Adrenal gland (tissue), 12 donors: Measurements from ENCODE around the gene PACSIN1. TPM values are rescaled to one million over a fixed set of nuclear protein-coding genes. Genes with fewer than 3 reads are reported as not detected.
"Not testable (repeated sequence)": the region's sequence is repeated elsewhere in the genome, so short reads cannot be mapped to it uniquely, and the experiment has no call there.

Experiments used
- DNase-seq, 7 donors: peaks; one replicate each; pipeline ENCODE4 v3.0.0-alpha.2; 2019 to 2020
- H3K27ac ChIP-seq, 5 donors: fragments of 200-600 bp; sonication (generic) in 4 of 5; 1 replicate in 3 of 5; 2 replicates in 2 of 5; pipeline versions ENCODE4 v1.5.1 to v1.8.0; 2016 to 2020; ENCODE audit warnings: mild to moderate bottlenecking in 1 of 5
- H3K27me3 ChIP-seq: fragments of 200-600 bp; 2 replicates; pipeline ENCODE4 v1.8.0; 2021
- H3K36me3 ChIP-seq, 2 donors: fragments of 200-600 bp; replicated peaks in 1 of 2; 1 replicate in 1 of 2; 2 replicates in 1 of 2; pipeline versions ENCODE4 v1.5.1 to v1.8.0; 2018 to 2022
- H3K4me1 ChIP-seq, 2 donors: fragments of 200-600 bp; replicated peaks in 1 of 2; 1 replicate in 1 of 2; 2 replicates in 1 of 2; pipeline versions ENCODE4 v1.5.1 to v1.8.0; 2018 to 2021
- H3K4me3 ChIP-seq, 4 donors: fragments of 200-600 bp; sonication (generic) in 3 of 4; one replicate each; pipeline ENCODE4 v1.5.1; 2016 to 2018
- H3K9me3 ChIP-seq, 3 donors: fragments of 200-600 bp; sonication (generic) in 1 of 3; replicated peaks in 1 of 3; 1 replicate in 2 of 3; 2 replicates in 1 of 3; pipeline versions ENCODE4 v1.5.1 to v1.8.0; 2016 to 2021
- CTCF ChIP-seq, 6 experiments: fragments of 450-650 bp in 4 of 6; fragments of 200-600 bp in 2 of 6; sonication (generic) in 1 of 6; IDR thresholded peaks; 1 replicate in 5 of 6; 2 replicates in 1 of 6; pipeline versions ENCODE4 v1.5.1 to v1.8.0; 2016 to 2021; ENCODE audit warnings: antibody characterized with exemption in 6 of 6, mild to moderate bottlenecking in 2 of 6, moderate library complexity in 1 of 6
- POLR2A ChIP-seq, 2 donors: fragments of 450-650 bp; IDR thresholded peaks; one replicate each; pipeline ENCODE4 v1.6.1; 2017; ENCODE audit warnings: antibody characterized with exemption in 2 of 2, mild to moderate bottlenecking in 2 of 2, moderate library complexity in 1 of 2
- WGBS, 4 donors: extraction: QIAGEN DNeasy Blood & Tissue Kit in 2 of 4; methylation state at CpG; one replicate each; pipeline versions ENCODE4 v1.1.5 to v1.1.7; 2013 to 2017; 5-methylcytosine and 5-hydroxymethylcytosine counted together
- intact Hi-C, 2 donors: fragments of 100-400 bp; cut with DNase I; formaldehyde crosslinking; loops; one replicate each; pipeline versions ENCODE4 v1.14.1 to v1.15.0; 2022 to 2023
- polyA plus RNA-seq, 3 donors: library from polyadenylated mRNA; stranded (reverse); fragments of 200-250 nt in 2 of 3; fragments of 350-450 nt in 1 of 3; fragmentation: Illumina TruSeq in 1 of 3; extraction: RNeasy Lipid Tissue Mini Kit (QIAGEN cat#74804) in 1 of 3; gene quantifications; one replicate each; pipeline ENCODE4 v1.2.3, GENCODE V29; 2013 to 2014
- total RNA-seq, 9 donors: library from RNA; depleted of rRNA in 4 of 9; stranded (reverse); fragments of >200 nt in 4 of 9; fragments of 120-200 nt in 1 of 9; fragmentation: NEBNext Ultra II Directional in 1 of 9; extraction: Animal tissue kit (Norgen Biotek cat#: 25700) in 1 of 9; gene quantifications; one replicate each; pipeline versions ENCODE4 v1.1.0 to v1.2.4, GENCODE V29; 2013 to 2023
- donor health status: healthy with polysubstance abuse.
- donor health status: Bipolar disorder and iron deficiency.
- donor health status: DM: yes; HTN: yes; CAD: no.
- donor health status: DM: no; HTN: no; CAD: no.
- donor health status: DM: no; HTN: no; CAD: no.
- donor health status: DM: yes; HTN: yes; CAD: no.

Gene PACSIN1
- total and polyA plus RNA-seq, 12 donors = 0.19 to 2.9 (median 0.73) TPM; not detected in 2

DNA sequence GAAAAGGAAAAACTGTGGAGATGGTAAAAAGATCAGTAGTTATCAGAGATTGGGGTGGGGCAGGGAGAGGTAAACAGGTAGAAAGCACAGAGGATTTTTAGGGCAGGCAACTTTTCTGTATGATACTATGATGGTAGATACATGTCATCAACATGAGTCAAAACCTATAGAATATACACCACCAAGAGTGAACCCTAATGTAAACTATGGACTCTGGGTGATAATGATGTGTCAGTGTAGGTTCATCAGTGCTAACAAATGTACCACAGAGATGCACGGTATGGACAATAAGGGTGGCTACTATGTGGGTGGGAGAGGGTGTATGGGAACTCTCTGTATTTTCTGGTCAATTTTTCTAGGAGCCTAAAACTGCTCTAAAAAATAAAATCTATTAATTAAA, 18.5 kb downstream of the PACSIN1 start:
- WGBS, 4 donors = 74 to 81% (median 77%) methylated on average over 1 of the region's 1 CpG

GRCh38 chr6:34484899-34485298, 19.0 kb downstream of the PACSIN1 start:
- Histone ChIP-seq H3K27me3 (no peaks in the 10 kb centered on the region), H3K4me1 (no peaks in the 10 kb centered on the region), H3K4me3 (no peak overlapping the region), H3K27ac (no peak overlapping the region), H3K36me3 (no peaks in the 10 kb centered on the region), H3K9me3 (no peaks in the 10 kb centered on the region)
- no peak for DNase-seq
- TF ChIP-seq POLR2A (IDR thresholded peaks at IDR 0.05) (no peak), CTCF (IDR thresholded peaks at IDR 0.05) (no peak)
- 74 to 78% (median 76%) methylated on average over 7 of the region's 7 CpGs for WGBS, 4 donors
- intact Hi-C loops = no loop called here

More for the DNA sequence above, 18.5 kb downstream of the PACSIN1 start:
- DNase-seq = no peak
- H3K4me1 ChIP-seq = no peaks in the 10 kb centered on the region
- H3K27me3 ChIP-seq = no peaks in the 10 kb centered on the region
- H3K27ac ChIP-seq = no peak overlapping the region
- no peaks in the 10 kb centered on the region for H3K9me3 ChIP-seq
- intact Hi-C loops = no loop called here
- TF ChIP-seq CTCF (IDR thresholded peaks at IDR 0.05) (no peak), POLR2A (IDR thresholded peaks at IDR 0.05) (no peak)
- H3K4me3 ChIP-seq = no peak overlapping the region
- H3K36me3 ChIP-seq = no peaks in the 10 kb centered on the region

- DNase-seq = no peak
- H3K9me3 ChIP-seq = no peaks in the 10 kb centered on the region
- no peak overlapping the region for H3K27ac ChIP-seq
- no peaks in the 10 kb centered on the region for H3K4me1 ChIP-seq
- TF ChIP-seq CTCF (IDR thresholded peaks at IDR 0.05) (no peak), POLR2A (IDR thresholded peaks at IDR 0.05) (no peak)
- WGBS, 4 donors = 75 to 84% (median 78%) methylated on average over 14 of the region's 14 CpGs
- H3K4me3 ChIP-seq = no peak overlapping the region
- intact Hi-C loops = no loop called here
- no peaks in the 10 kb centered on the region for H3K27me3 ChIP-seq
- H3K36me3 ChIP-seq = no peaks in the 10 kb centered on the region
These were observed 19.6 kb downstream of the PACSIN1 start for GRCh38 chr6:34485321-34486060.

- intact Hi-C loops = no loop called here
- Histone ChIP-seq H3K4me1 (peaks cover 4 to 5% of the 10 kb centered on the region in 2 donors), H3K27ac (no peak overlapping the region), H3K36me3 (no peaks in the 10 kb centered on the region), H3K9me3 (no peaks in the 10 kb centered on the region), H3K27me3 (no peaks in the 10 kb centered on the region), H3K4me3 (no peak overlapping the region)
- 75 to 91% (median 83%) methylated on average over 8 of the region's 8 CpGs for WGBS, 4 donors
- TF ChIP-seq POLR2A (IDR thresholded peaks at IDR 0.05) = no peak
- TF ChIP-seq CTCF (IDR thresholded peaks at IDR 0.05) = no peak
- no peak for DNase-seq
These were observed 20.3 kb downstream of the PACSIN1 start for GRCh38 chr6:34486106-34486740.

DNA sequence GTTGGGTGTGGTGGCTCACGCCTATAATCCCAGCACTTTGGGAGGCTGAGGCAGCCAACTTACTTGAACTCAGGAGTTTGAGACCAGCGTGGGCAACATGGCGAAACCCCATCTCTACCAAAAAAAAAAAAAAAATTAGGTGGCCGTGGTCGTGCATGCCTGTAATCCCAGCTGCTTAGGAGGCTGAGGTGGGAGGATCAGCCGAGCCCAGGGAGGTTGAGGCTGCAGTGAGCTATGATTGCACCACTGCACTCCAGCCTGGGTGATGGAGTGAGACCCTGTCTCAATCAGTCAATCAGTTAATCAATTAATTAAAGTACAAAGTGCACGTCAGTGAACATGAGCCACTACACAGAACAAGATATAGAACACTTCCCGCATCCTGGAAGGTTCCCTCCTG, 21.0 kb downstream of the PACSIN1 start:
- H3K9me3 ChIP-seq, H3K27ac ChIP-seq, intact Hi-C loops, H3K4me1 ChIP-seq, DNase-seq, H3K4me3 ChIP-seq, H3K36me3 ChIP-seq, H3K27me3 ChIP-seq: not testable (repeated sequence)
- 91 to 94% (median 93%) methylated on average over 7 to 8 of the region's 8 CpGs for WGBS, 4 donors
